SH-SY5Y (cell line): Measurements from ENCODE around the gene CCDC148.

Experiments
- GATA2 ChIP-seq: IDR thresholded peaks from 2 replicates; pipeline ENCODE4 v1.6.1; 2011; ENCODE audit warnings: mild to moderate bottlenecking, low read depth, low read length
- GATA3 ChIP-seq: IDR thresholded peaks from 2 replicates; pipeline ENCODE4 v1.6.1; 2011; ENCODE audit warnings: low read depth, mild to moderate bottlenecking, low read length, moderate library complexity

DNA sequence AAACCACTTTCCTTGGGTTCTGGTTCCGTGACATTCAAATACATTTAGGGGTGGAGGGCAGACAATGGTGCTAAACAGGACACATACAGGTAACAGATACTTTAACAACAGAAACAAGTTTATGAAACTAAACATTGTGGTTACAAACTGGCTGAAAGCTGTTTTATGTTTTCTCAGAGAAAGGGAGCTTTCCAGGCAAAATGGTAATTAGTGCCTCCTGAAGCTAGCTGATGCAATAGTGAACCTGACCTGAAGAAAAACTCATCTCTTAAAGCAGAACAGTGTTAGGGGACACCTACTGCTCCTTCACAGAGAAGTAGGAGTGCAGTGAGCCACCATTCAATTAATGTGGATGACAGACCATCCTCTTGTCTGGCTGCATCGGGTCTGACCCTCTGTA, 138.9 kb downstream of the CCDC148 start:
- no peak for TF ChIP-seq GATA2
- TF ChIP-seq GATA3, result no peak
